ENCODE data around the gene AVEN.

AVEN gene

DNA sequence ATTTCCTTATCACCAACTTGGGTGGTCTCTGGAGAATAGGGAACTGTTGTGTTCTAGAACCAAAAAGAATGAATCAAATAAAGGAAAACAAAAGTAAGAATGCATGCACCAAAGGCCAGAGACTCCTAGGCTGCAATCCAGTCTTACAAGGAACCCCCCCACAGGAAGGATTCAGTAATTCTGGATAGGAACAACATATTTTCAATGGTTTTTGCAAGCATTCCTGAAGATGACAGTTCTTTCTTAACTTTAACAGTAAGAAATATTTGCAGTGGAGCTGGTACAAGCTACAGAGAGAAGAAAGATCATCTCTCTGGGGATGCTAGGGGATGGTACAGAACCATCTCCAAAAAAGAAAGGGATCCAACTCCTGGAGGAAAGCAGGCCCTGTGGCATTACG, 186.9 kb downstream of the AVEN start:
- TF ChIP-seq, protein P1, sequence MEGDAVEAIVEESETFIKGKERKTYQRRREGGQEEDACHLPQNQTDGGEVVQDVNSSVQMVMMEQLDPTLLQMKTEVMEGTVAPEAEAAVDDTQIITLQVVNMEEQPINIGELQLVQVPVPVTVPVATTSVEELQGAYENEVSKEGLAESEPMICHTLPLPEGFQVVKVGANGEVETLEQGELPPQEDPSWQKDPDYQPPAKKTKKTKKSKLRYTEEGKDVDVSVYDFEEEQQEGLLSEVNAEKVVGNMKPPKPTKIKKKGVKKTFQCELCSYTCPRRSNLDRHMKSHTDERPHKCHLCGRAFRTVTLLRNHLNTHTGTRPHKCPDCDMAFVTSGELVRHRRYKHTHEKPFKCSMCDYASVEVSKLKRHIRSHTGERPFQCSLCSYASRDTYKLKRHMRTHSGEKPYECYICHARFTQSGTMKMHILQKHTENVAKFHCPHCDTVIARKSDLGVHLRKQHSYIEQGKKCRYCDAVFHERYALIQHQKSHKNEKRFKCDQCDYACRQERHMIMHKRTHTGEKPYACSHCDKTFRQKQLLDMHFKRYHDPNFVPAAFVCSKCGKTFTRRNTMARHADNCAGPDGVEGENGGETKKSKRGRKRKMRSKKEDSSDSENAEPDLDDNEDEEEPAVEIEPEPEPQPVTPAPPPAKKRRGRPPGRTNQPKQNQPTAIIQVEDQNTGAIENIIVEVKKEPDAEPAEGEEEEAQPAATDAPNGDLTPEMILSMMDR (IDR thresholded peaks at IDR 0.05; ENCODE audit: extremely low read depth, missing control alignments): no peak
- no peak for DNase-seq (ENCODE audit: low spot score)

DNA sequence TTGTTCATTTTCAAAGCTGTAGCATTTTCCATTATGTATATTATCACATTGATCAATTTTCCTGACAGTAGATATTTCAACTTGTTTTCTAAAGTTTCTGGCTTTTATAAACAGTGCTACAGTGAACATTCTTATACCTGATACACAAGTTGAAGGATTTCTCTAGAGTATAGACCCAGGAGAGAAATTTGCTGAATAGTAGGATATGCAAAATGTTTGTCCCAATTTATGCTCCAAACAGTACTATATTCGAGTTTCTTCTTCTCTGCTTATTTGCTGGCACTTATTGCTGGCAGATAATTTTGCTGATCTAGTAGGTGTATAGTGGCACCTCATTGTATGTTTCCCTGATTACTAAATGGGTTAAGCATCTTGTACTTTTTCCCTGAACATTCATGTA, 187.9 kb downstream of the AVEN start:
- DNase-seq (ENCODE audit: low spot score): no peak
- TF ChIP-seq, protein P1 (IDR thresholded peaks at IDR 0.05; ENCODE audit: extremely low read depth, missing control alignments): no peak

DNA sequence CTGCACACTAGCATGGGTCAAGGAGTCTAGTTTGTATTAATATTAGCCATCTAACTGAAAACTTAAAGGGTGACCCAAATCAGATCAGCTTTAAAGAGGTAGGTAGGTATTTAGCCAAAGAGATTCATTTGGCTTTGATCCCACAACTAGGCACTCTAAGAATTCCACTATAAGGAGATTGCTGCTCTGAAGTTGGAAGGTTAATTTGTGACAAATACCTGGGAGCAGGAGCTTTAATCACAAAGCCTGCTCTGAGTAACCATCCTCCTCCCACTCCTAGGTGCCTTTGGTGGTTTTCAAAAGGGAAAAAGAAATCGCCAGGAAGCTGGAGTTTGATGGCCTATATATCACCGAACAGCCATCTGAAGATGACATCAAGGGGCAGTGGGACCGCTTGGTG, 191.0 kb downstream of the AVEN start:
- TF ChIP-seq, protein P1 (IDR thresholded peaks at IDR 0.05; ENCODE audit: extremely low read depth, missing control alignments): no peak
- no peak for DNase-seq (ENCODE audit: low spot score)

DNA sequence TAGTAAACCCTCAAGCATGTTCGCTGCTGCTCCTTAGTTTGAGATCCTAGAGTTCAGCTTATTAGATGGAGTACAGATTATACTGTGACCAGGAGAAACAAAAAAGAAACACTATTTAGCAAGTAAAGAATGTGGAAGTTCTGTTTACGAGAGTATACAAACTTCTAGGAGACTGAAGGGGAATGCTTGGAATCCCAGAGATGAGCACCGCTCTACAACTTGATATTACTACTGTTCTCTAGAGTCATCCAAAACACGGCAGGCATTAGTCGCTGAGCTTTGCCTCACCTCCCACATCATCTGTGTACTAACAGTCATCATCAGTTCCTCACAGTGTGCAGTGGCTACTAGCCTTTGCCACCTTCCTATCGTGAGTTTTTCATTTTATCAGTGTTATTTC, 192.1 kb downstream of the AVEN start:
- TF ChIP-seq, protein P1 (IDR thresholded peaks at IDR 0.05; ENCODE audit: extremely low read depth, missing control alignments): no peak
- no peak for DNase-seq (ENCODE audit: low spot score)

DNA sequence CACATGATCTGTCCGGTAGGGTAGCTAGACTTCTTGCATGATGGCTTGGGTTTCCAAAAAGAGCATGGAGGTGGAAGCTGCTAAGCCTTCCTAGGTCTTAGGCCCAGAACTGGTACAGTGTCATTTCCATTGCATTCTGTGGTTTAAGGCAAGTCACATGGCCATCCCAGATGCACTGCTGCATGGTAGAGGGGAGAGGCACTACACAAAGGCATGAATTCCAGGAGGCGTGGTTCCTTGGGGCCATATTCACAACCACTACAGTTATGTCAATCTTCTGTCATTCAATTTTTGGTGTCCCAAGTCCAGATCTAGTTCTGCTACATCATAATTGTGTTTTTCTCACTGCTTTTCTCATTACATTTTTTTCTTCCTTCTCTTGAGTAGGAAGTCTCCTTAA, 192.9 kb downstream of the AVEN start:
- no peak for DNase-seq (ENCODE audit: low spot score)
- TF ChIP-seq, protein P1 (IDR thresholded peaks at IDR 0.05; ENCODE audit: extremely low read depth, missing control alignments): no peak

DNA sequence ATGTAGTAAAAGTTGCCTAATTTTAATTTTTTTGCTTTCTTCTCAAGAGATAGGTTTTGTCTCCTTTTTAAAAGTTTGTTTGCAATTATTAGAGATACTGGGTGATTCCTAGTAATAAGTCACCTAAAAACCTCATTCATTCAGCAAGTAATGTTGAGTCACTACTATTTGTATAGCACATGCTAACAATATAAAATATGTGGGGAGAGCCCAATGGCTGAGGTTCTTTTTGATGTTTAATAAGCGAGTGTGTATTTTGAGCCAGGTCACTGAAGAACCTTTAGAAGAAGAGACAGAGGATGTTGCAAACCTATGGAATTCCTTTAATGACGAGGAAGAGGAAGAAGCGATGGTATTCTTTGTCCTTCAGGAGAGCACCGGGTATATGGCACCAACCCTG, 194.4 kb downstream of the AVEN start:
- TF ChIP-seq, protein P1 (IDR thresholded peaks at IDR 0.05; ENCODE audit: extremely low read depth, missing control alignments): no peak
- DNase-seq (ENCODE audit: low spot score): no peak

DNA sequence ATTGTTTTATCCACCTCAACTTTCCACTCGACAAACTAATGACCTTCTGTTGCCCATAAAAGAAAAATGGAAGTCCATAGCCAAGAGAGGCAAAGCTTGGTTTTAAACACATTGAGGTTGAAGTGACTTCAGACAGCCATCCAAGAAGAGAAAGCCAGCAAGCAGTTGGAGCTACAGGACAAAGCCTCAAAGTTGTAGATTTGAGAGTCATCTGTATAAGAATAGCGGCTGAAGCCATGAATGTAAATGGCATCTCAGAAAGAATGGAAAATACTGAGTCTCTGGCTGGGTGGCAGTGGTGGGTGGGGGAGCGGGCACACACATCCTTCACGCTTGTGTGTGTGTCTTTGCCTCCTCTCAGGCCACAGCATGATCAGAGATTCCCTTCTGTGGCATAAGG, 194.8 kb downstream of the AVEN start:
- TF ChIP-seq, protein P1 (IDR thresholded peaks at IDR 0.05; ENCODE audit: extremely low read depth, missing control alignments): no peak
- no peak for DNase-seq (ENCODE audit: low spot score)
